ENCODE results near the gene PI16. TPM values are rescaled to one million over a fixed set of nuclear protein-coding genes. Genes with fewer than 3 reads are reported as not detected.
A peak's percentile ranks its signal among the peaks of the same experiment; 100 is the strongest.

Gene PI16
- total and polyA plus RNA-seq, 8 donors, result 0.23 to 7.3 (median 1.7) TPM

DNA sequence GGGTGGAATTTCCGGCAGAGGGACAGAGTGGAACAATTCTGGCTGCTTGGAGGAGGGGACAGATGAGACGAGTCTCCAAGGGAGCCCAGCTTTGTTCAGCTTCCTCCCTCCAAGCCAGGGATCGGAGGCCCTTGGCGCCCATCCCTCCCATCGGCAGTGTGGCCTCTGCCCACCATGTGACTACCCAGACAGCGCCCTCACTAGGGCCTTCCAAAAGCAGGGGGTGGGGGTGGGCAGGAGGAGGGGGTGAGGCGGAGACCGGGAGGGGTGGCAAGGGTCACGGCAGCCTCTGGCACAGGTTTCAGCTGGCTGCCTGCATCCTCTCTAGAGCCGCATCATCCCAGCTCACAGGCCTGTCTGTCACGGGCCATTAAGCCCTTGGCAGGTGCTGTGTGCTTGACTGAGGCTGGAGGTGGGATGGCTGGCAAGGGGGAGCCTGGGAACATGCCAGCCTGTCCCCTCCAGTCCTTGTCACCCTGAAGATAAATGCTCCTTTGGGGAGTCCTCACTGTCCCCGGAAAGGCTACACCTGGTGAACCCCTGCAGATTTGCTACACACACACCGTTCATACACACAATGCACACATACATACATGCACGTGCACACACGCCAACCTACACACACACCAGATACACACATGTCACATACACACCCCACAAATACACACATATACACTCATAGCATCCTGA lies 44.7 kb downstream of the PI16 start:
- no peaks in the 10 kb centered on the region for H3K36me3 ChIP-seq
- peak overlapping the region; percentile 86 to 95 (median 91) for H3K27ac ChIP-seq
- no peak for DNase-seq
- no peaks in the 10 kb centered on the region for H3K9me3 ChIP-seq
- ATAC-seq, result peak in 2 of 4 donors; percentile 5 to 8
- no peaks in the 10 kb centered on the region for H3K27me3 ChIP-seq
- H3K4me1 ChIP-seq, result peaks cover 22 to 25% (median 23%) of the 10 kb centered on the region in 3 donors
- no peak overlapping the region for H3K4me3 ChIP-seq
- TF ChIP-seq, protein P1, sequence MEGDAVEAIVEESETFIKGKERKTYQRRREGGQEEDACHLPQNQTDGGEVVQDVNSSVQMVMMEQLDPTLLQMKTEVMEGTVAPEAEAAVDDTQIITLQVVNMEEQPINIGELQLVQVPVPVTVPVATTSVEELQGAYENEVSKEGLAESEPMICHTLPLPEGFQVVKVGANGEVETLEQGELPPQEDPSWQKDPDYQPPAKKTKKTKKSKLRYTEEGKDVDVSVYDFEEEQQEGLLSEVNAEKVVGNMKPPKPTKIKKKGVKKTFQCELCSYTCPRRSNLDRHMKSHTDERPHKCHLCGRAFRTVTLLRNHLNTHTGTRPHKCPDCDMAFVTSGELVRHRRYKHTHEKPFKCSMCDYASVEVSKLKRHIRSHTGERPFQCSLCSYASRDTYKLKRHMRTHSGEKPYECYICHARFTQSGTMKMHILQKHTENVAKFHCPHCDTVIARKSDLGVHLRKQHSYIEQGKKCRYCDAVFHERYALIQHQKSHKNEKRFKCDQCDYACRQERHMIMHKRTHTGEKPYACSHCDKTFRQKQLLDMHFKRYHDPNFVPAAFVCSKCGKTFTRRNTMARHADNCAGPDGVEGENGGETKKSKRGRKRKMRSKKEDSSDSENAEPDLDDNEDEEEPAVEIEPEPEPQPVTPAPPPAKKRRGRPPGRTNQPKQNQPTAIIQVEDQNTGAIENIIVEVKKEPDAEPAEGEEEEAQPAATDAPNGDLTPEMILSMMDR (IDR thresholded peaks at IDR 0.05), result no peak
- intact Hi-C loops (cut with DNase I), result no loop called here
- no peak for FAIRE-seq
- WGBS, 2 donors, result 68% methylated on average over 15 of the region's 15 CpGs

- FAIRE-seq, result no peak
- WGBS, 2 donors, result 95 to 96% methylated on average over 4 of the region's 4 CpGs
- TF ChIP-seq, protein P1 (IDR thresholded peaks at IDR 0.05), result no peak
- peaks cover 22 to 25% (median 23%) of the 10 kb centered on the region in 3 donors for H3K4me1 ChIP-seq
- no peak overlapping the region for H3K4me3 ChIP-seq
- H3K36me3 ChIP-seq, result no peaks in the 10 kb centered on the region
- no peak for DNase-seq
- H3K27me3 ChIP-seq, result no peaks in the 10 kb centered on the region
- peak overlapping the region in 2 of 4 donors; percentile 93 to 95 for H3K27ac ChIP-seq
- H3K9me3 ChIP-seq, result no peaks in the 10 kb centered on the region
- intact Hi-C loops (cut with DNase I), result no loop called here
- ATAC-seq, result no peak
Observed at GRCh38 chr6:36999751-37000125, 45.2 kb downstream of the PI16 start.

- H3K9me3 ChIP-seq, result no peaks in the 10 kb centered on the region
- intact Hi-C loops (cut with DNase I), result no loop called here
- WGBS, 2 donors, result 85 to 91% methylated on average over 11 of the region's 11 CpGs
- no peaks in the 10 kb centered on the region for H3K4me1 ChIP-seq
- no peaks in the 10 kb centered on the region for H3K27me3 ChIP-seq
- FAIRE-seq (no peak), ATAC-seq (no peak), DNase-seq (no peak)
- H3K27ac ChIP-seq, result no peak overlapping the region
- no peaks in the 10 kb centered on the region for H3K36me3 ChIP-seq
- H3K4me3 ChIP-seq, result no peak overlapping the region
- TF ChIP-seq, protein P1 (IDR thresholded peaks at IDR 0.05), result no peak
Observed at GRCh38 chr6:37004044-37004980, 49.8 kb downstream of the PI16 start.

- Histone ChIP-seq H3K27me3 (no peaks in the 10 kb centered on the region), H3K9me3 (no peaks in the 10 kb centered on the region), H3K27ac (no peak within 1 kb of the TSS), H3K36me3 (no peaks in the 10 kb centered on the region), H3K4me3 (peak within 1 kb of the TSS in 1 of 4 donors; percentile 14), H3K4me1 (no peaks in the 10 kb centered on the region)
- no peak for FAIRE-seq
- intact Hi-C loops (cut with DNase I), result no loop called here
- no peak for DNase-seq
- 80 to 82% methylated on average over 14 of the region's 14 CpGs for WGBS, 2 donors
- TF ChIP-seq, protein P1 (IDR thresholded peaks at IDR 0.05), result no peak
- peak in 2 of 4 donors; percentile 15 to 38 for ATAC-seq
Observed at GRCh38 chr6:37005061-37005810, 50.7 kb downstream of the PI16 start, which contains the start of gene FGD2. FGD2 (plus strand) TSS chr6:37005655; CDS start chr6:37005818, 163 bp downstream.
